ENCODE measurements around the gene DROSHA. TPM values are rescaled to one million over a fixed set of nuclear protein-coding genes. Genes with fewer than 3 reads are reported as not detected.

Gene DROSHA
- total RNA-seq, 1 experiment from 2014 or later: 57.7 TPM

DNA sequence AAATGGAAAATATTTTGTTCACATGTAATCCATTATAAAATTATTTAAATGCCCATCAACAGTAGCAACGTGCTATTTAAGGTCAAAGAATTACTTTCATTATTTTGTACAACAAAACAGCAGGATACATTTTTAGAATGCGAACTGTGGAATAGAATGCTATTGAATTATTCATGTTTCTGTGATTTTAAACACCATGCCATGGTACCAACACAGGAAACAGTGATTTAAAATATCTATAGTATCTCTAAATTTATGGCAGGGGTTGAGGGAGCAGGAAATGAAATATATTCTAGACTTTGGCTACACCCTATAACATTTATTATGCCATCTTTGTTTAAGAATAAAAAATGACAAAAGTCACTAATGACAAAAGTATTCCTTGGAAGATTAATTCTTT is 62.4 kb downstream of the DROSHA start:
- Mint-ChIP-seq H3K4me1 (ENCODE audit: insufficient read depth, unreplicated experiment) (peaks cover 6% of the 10 kb centered on the region), H3K4me3 (ENCODE audit: unreplicated experiment) (no peak overlapping the region), H3K27ac (ENCODE audit: low read depth, unreplicated experiment) (no peak overlapping the region), H3K36me3 (ENCODE audit: insufficient read depth, unreplicated experiment) (peaks cover 49% of the 10 kb centered on the region), H3K9me3 (ENCODE audit: unreplicated experiment) (no peaks in the 10 kb centered on the region), H3K27me3 (ENCODE audit: insufficient read depth, unreplicated experiment) (no peaks in the 10 kb centered on the region)
- DNase-seq (ENCODE audit: unreplicated experiment): no peak
- BruUV-seq (replicated peaks): no TSS peak
- CTCF ChIA-PET: interaction anchor here (0.6 to 0.8 kb wide), 3 partner anchors 12 to 1907 kb away, joined by 3 read pairs; no protein-coding TSS in a partner anchor
- intact Hi-C loops (cut with micrococcal nuclease): no loop called here
- POLR2A ChIA-PET: no interaction called here
- TF ChIP-seq, protein P1, sequence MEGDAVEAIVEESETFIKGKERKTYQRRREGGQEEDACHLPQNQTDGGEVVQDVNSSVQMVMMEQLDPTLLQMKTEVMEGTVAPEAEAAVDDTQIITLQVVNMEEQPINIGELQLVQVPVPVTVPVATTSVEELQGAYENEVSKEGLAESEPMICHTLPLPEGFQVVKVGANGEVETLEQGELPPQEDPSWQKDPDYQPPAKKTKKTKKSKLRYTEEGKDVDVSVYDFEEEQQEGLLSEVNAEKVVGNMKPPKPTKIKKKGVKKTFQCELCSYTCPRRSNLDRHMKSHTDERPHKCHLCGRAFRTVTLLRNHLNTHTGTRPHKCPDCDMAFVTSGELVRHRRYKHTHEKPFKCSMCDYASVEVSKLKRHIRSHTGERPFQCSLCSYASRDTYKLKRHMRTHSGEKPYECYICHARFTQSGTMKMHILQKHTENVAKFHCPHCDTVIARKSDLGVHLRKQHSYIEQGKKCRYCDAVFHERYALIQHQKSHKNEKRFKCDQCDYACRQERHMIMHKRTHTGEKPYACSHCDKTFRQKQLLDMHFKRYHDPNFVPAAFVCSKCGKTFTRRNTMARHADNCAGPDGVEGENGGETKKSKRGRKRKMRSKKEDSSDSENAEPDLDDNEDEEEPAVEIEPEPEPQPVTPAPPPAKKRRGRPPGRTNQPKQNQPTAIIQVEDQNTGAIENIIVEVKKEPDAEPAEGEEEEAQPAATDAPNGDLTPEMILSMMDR (IDR thresholded peaks at IDR 0.05; ENCODE audit: unreplicated experiment): no peak

DNA sequence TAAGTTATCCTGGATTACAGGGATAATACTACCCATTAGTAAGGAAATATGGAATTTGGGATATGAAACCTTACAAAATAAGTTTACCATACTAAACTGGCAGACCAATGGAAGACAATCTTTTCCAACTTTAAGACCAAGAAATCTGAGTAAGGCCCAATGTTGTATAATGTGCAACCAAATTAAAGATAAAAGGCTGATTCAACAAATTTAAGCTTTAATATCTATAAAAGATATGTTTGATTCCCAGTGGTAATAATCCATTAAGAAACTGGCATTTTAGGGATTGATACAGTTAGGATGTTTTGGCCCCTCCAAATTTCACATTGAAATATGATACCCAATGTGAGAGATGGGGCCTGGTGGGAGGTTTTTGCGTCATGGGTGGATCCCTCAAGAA is 66.6 kb downstream of the DROSHA start:
- CTCF ChIA-PET: no interaction called here
- intact Hi-C loops (cut with micrococcal nuclease): no loop called here
- no TSS peak for BruUV-seq (replicated peaks)
- POLR2A ChIA-PET: no interaction called here
- H3K36me3 Mint-ChIP-seq (ENCODE audit: insufficient read depth, unreplicated experiment): peaks cover 85% of the 10 kb centered on the region
- no peak for DNase-seq (ENCODE audit: unreplicated experiment)
- TF ChIP-seq, protein P1 (IDR thresholded peaks at IDR 0.05; ENCODE audit: unreplicated experiment): no peak
- H3K4me1 Mint-ChIP-seq (ENCODE audit: insufficient read depth, unreplicated experiment): no peaks in the 10 kb centered on the region
- no peaks in the 10 kb centered on the region for H3K27me3 Mint-ChIP-seq (ENCODE audit: insufficient read depth, unreplicated experiment)
- no peaks in the 10 kb centered on the region for H3K9me3 Mint-ChIP-seq (ENCODE audit: unreplicated experiment)
- H3K4me3 Mint-ChIP-seq (ENCODE audit: unreplicated experiment): no peak overlapping the region
- H3K27ac Mint-ChIP-seq (ENCODE audit: low read depth, unreplicated experiment): no peak overlapping the region

DNA sequence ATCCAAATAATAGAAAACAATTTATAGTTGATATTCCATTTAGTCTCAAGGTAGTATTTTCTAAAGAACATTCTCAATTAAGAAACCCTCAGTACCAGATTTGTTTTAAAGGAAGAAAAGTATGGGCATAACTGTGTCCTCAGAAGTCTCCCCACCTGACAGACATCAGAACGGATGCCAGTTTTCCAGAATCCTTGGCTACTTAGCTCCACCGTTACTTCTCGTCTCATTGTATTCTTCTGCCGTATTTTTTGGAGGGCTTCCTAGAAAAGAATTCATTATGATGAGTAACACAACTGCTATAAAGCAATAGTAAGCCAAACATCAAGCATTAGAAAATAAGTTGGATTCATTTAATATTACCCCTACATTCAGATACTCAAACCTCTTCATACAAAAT is 67.8 kb downstream of the DROSHA start:
- BruUV-seq (replicated peaks): no TSS peak
- POLR2A ChIA-PET: interaction anchor here (0.9 kb wide), 1 partner anchor 55 kb away, joined by 3 read pairs; no protein-coding TSS in a partner anchor

DNA sequence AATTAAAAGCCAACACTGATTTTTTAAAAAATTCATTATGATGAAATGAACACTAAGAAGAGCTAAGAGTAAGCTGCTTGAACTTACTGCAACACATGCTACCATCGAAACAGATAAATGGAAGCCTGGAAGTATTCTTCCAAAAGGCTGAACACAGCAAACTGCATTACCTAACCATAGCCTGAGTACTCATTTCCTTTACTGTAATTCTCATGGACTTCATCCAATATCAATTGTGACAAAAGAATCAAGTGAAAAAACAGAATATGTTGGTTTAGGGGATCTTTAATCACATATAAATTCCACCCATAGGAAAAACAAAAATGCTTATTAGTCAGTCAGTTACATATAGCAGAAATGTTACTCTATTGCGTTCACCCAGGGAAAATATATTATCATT is 68.5 kb downstream of the DROSHA start:
- H3K36me3 Mint-ChIP-seq (ENCODE audit: insufficient read depth, unreplicated experiment): peaks cover 89% of the 10 kb centered on the region
- intact Hi-C loops (cut with micrococcal nuclease): no loop called here
- H3K27ac Mint-ChIP-seq (ENCODE audit: low read depth, unreplicated experiment): peak overlapping the region; percentile 33
- H3K4me1 Mint-ChIP-seq (ENCODE audit: insufficient read depth, unreplicated experiment): peaks cover 5% of the 10 kb centered on the region
- POLR2A ChIA-PET: interaction anchor here (0.6 kb wide), 1 partner anchor 300 kb away, joined by 3 read pairs; no protein-coding TSS in a partner anchor
- H3K9me3 Mint-ChIP-seq (ENCODE audit: unreplicated experiment): peaks cover 6% of the 10 kb centered on the region
- H3K27me3 Mint-ChIP-seq (ENCODE audit: insufficient read depth, unreplicated experiment): no peaks in the 10 kb centered on the region
- DNase-seq (ENCODE audit: unreplicated experiment): no peak
- TF ChIP-seq, protein P1 (IDR thresholded peaks at IDR 0.05; ENCODE audit: unreplicated experiment): no peak
- no TSS peak for BruUV-seq (replicated peaks)
- H3K4me3 Mint-ChIP-seq (ENCODE audit: unreplicated experiment): no peak overlapping the region
- CTCF ChIA-PET: interaction anchor here (0.5 to 0.7 kb wide), 2 partner anchors 8 to 263 kb away, joined by 3 read pairs; no protein-coding TSS in a partner anchor

More for the DNA sequence above, 67.8 kb downstream of the DROSHA start:
- Mint-ChIP-seq H3K4me3 (ENCODE audit: unreplicated experiment) (no peak overlapping the region), H3K27ac (ENCODE audit: low read depth, unreplicated experiment) (peak overlapping the region; percentile 33), H3K36me3 (ENCODE audit: insufficient read depth, unreplicated experiment) (peaks cover 92% of the 10 kb centered on the region), H3K9me3 (ENCODE audit: unreplicated experiment) (peaks cover 6% of the 10 kb centered on the region), H3K4me1 (ENCODE audit: insufficient read depth, unreplicated experiment) (peaks cover 5% of the 10 kb centered on the region), H3K27me3 (ENCODE audit: insufficient read depth, unreplicated experiment) (no peaks in the 10 kb centered on the region)
- DNase-seq (ENCODE audit: unreplicated experiment): no peak
- CTCF ChIA-PET: interaction anchor here (0.6 kb wide), 1 partner anchor 227 kb away, joined by 3 read pairs; no protein-coding TSS in a partner anchor
- TF ChIP-seq, protein P1 (IDR thresholded peaks at IDR 0.05; ENCODE audit: unreplicated experiment): no peak
- intact Hi-C loops (cut with micrococcal nuclease): no loop called here

All from MCF 10A (cell line).